Endothelial cell of umbilical vein (primary cell): ENCODE measurements around the gene ZNF688.

ENCODE experiments used
- CTCF ChIP-seq, 2 donors: IDR thresholded peaks; 1 replicate in 1 of 2; 2 replicates in 1 of 2; pipeline ENCODE4 v1.5.1; 2011; ENCODE audit warnings: low read length in 2 of 2, mild to moderate bottlenecking in 2 of 2, moderate library complexity in 2 of 2, control low read depth in 1 of 2, inconsistent platforms in 1 of 2, low read depth in 1 of 2; ENCODE audit not compliant: insufficient read depth in 1 of 2; ENCODE audit errors: extremely low read depth in 1 of 2
- EZH2 ChIP-seq: IDR thresholded peaks from 2 replicates; pipeline ENCODE4 v1.6.1; 2012; ENCODE audit warnings: borderline replicate concordance, low read depth, mild to moderate bottlenecking, moderate library complexity, low read length, inconsistent platforms; ENCODE audit not compliant: severe bottlenecking
- FOS ChIP-seq: IDR thresholded peaks from 2 replicates; pipeline ENCODE4 v1.6.1; 2011; ENCODE audit warnings: mild to moderate bottlenecking, low read length, moderate library complexity, borderline replicate concordance; ENCODE audit not compliant: insufficient read depth
- JUN ChIP-seq: IDR thresholded peaks from 2 replicates; pipeline ENCODE4 v1.6.1; 2011; ENCODE audit warnings: borderline replicate concordance, low read depth; ENCODE audit not compliant: insufficient read length, insufficient read depth
- POLR2A ChIP-seq: IDR thresholded peaks from 2 replicates; pipeline ENCODE4 v1.6.1; 2012; ENCODE audit warnings: low read depth, mild to moderate bottlenecking, control low read depth, low read length
- POLR2AphosphoS5 ChIP-seq: IDR thresholded peaks from 2 replicates; pipeline ENCODE4 v1.6.1; 2012; ENCODE audit warnings: low read depth, mild to moderate bottlenecking, control low read depth, low read length, moderate library complexity; ENCODE audit not compliant: insufficient read depth
- TF ChIP-seq, protein P1 (sequence below): IDR thresholded peaks from 2 replicates; pipeline ENCODE4 v1.6.1; 2011; ENCODE audit not compliant: insufficient read depth, insufficient read length

DNA sequence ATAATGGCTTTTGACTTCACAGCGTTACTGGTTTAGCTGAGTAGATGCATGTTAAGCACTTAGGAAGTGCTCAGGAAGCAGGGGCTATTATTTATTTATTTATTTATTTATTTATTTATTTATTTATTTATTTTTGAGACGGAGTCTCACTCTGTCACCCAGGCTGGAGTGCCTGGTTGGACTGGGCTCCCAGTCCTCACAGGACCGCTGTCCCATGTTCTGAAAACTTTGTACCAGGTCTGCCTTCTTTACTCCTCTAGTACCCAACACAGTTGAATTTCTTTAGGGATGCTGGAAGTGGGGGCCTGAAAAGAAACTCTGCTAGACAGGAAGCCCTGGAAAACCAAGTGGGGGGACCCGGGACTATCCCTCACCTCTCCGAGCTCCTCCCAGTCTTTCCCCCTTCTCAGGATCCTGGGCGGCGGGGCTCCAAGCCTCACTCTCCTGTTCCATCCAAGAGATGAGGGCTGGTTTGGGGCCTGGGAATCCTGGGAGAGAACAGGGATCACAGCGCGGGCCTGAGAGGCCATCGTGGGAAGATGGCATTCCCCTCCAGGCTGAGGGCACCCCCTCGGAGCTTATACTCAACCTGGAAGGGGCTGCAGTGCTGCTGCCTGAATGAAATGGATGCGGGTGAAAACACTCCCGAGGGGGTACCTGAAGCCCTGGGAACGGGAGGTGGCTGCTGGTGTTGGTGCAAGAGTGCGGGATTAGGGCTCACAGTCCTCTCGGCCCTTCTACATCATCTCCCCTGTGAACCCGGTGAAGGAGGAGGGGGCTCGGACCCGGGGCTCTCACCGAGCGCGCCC lies 674 bp downstream of the ZNF688 start:
- TF ChIP-seq CTCF (IDR thresholded peaks at IDR 0.05; ENCODE audit: extremely low read depth in 1 of 2, insufficient read depth in 1 of 2, low read depth in 1 of 2, low read length in 2 of 2), result no peak
- TF ChIP-seq POLR2A, result no peak
- TF ChIP-seq POLR2AphosphoS5, result no peak
- TF ChIP-seq EZH2, result no peak
- TF ChIP-seq, protein P1, sequence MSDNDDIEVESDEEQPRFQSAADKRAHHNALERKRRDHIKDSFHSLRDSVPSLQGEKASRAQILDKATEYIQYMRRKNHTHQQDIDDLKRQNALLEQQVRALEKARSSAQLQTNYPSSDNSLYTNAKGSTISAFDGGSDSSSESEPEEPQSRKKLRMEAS, result no peak
- TF ChIP-seq JUN, result no peak
- TF ChIP-seq FOS, result no peak
